Activated CD8-positive, alpha-beta T cell treated with anti-CD3 and anti-CD28 coated beads for 36 hours (primary cell): Measurements from ENCODE around the gene MEOX2. TPM values are rescaled to one million over a fixed set of nuclear protein-coding genes. Genes with fewer than 3 reads are reported as not detected.

ENCODE experiments used
- ATAC-seq: fragments of 200-7000 bp; cut with Tn5 transposase; one replicate; pipeline ENCODE4 v1.10.0; 2021; ENCODE audit warnings: mild to moderate bottlenecking, moderate library complexity
- CTCF ChIA-PET: fragments of 350-600 bp; sonication (Branson Sonifier 250); formaldehyde crosslinking; loops from one replicate; lab custom pipeline; 2021; ENCODE audit warnings: antibody characterized with exemption; lab: Charles Lee
- POLR2A ChIA-PET: fragments of 350-600 bp; sonication (Branson Sonifier 250); formaldehyde crosslinking; loops from one replicate; lab custom pipeline; 2021; ENCODE audit warnings: antibody characterized with exemption; lab: Charles Lee
- DNase-seq: peaks from one replicate; pipeline ENCODE4 v3.0.0-alpha.2; 2020
- H3K27ac Mint-ChIP-seq: one replicate; pipeline ENCODE4 v1.8.0; 2021; ENCODE audit warnings: mild to moderate bottlenecking, mixed read lengths
- H3K27me3 Mint-ChIP-seq: one replicate; pipeline ENCODE4 v1.8.0; 2021; ENCODE audit warnings: mixed read lengths
- H3K36me3 Mint-ChIP-seq: one replicate; pipeline ENCODE4 v1.8.0; 2021; ENCODE audit warnings: low read depth, mixed read lengths
- H3K4me1 Mint-ChIP-seq: one replicate; pipeline ENCODE4 v1.8.0; 2021; ENCODE audit warnings: low read depth, mixed read lengths
- H3K4me3 Mint-ChIP-seq: one replicate; pipeline ENCODE4 v1.8.0; 2021; ENCODE audit warnings: mild to moderate bottlenecking, moderate library complexity, mixed read lengths
- H3K9me3 Mint-ChIP-seq: one replicate; pipeline ENCODE4 v1.8.0; 2021; ENCODE audit warnings: mixed read lengths
- CTCF ChIP-seq: fragments of 200-600 bp; IDR thresholded peaks from one replicate; pipeline ENCODE4 v1.8.0; 2022; ENCODE audit warnings: antibody characterized with exemption, mild to moderate bottlenecking
- intact Hi-C: fragments of 100-400 bp; cut with micrococcal nuclease; formaldehyde crosslinking; loops from one replicate; pipeline ENCODE4 v1.10.0; 2022
- total RNA-seq, 2 experiments: library from RNA; stranded (reverse); gene quantifications; one replicate each; pipeline ENCODE4 v1.2.3, GENCODE V29; 2021

MEOX2 gene
- total RNA-seq, 2 experiments from 2014 or later = not detected

- TF ChIP-seq CTCF = no peak
Measured at GRCh38 chr7:15678653-15679052, 7.8 kb downstream of the MEOX2 start.

GRCh38 chr7:15675379-15675778 is 11.1 kb downstream of the MEOX2 start:
- no peak for TF ChIP-seq CTCF
- ChIA-PET POLR2A (no interaction called here), CTCF (no interaction called here)
- no peaks in the 10 kb centered on the region for H3K9me3 Mint-ChIP-seq
- DNase-seq (no peak), ATAC-seq (no peak)
- H3K27me3 Mint-ChIP-seq = no peaks in the 10 kb centered on the region
- no peaks in the 10 kb centered on the region for H3K36me3 Mint-ChIP-seq
- no peaks in the 10 kb centered on the region for H3K4me1 Mint-ChIP-seq
- no peak overlapping the region for H3K4me3 Mint-ChIP-seq
- intact Hi-C loops = no loop called here
- no peak overlapping the region for H3K27ac Mint-ChIP-seq

More at GRCh38 chr7:15678653-15679052, 7.8 kb downstream of the MEOX2 start:
- CTCF ChIA-PET = no interaction called here
- no peak overlapping the region for H3K27ac Mint-ChIP-seq
- DNase-seq = no peak
- no peaks in the 10 kb centered on the region for H3K27me3 Mint-ChIP-seq
- intact Hi-C loops = no loop called here
- no peaks in the 10 kb centered on the region for H3K36me3 Mint-ChIP-seq
- no peak overlapping the region for H3K4me3 Mint-ChIP-seq
- no peaks in the 10 kb centered on the region for H3K4me1 Mint-ChIP-seq
- no peaks in the 10 kb centered on the region for H3K9me3 Mint-ChIP-seq
- no peak for ATAC-seq
- POLR2A ChIA-PET = no interaction called here

- CTCF ChIA-PET = no interaction called here
- no peaks in the 10 kb centered on the region for H3K4me1 Mint-ChIP-seq
Measured at GRCh38 chr7:15674586-15674985, 11.9 kb downstream of the MEOX2 start.

GRCh38 chr7:15669443-15670090 is 16.9 kb downstream of the MEOX2 start:
- ATAC-seq = no peak

More at GRCh38 chr7:15674586-15674985, 11.9 kb downstream of the MEOX2 start:
- Mint-ChIP-seq H3K27me3 (no peaks in the 10 kb centered on the region), H3K9me3 (no peaks in the 10 kb centered on the region), H3K4me3 (no peak overlapping the region), H3K36me3 (no peaks in the 10 kb centered on the region), H3K27ac (no peak overlapping the region)
- DNase-seq (no peak), ATAC-seq (no peak)
- POLR2A ChIA-PET = no interaction called here
- intact Hi-C loops = no loop called here
- TF ChIP-seq CTCF = no peak

More at GRCh38 chr7:15669443-15670090, 16.9 kb downstream of the MEOX2 start:
- Mint-ChIP-seq H3K36me3 (no peaks in the 10 kb centered on the region), H3K9me3 (no peaks in the 10 kb centered on the region), H3K27me3 (no peaks in the 10 kb centered on the region), H3K4me3 (no peak overlapping the region), H3K4me1 (no peaks in the 10 kb centered on the region), H3K27ac (no peak overlapping the region)
- intact Hi-C loops = no loop called here
- POLR2A ChIA-PET = no interaction called here
- no peak for TF ChIP-seq CTCF
- CTCF ChIA-PET = no interaction called here
- no peak for DNase-seq
